CD4-positive, CD25-positive, alpha-beta regulatory T cell (primary cell): Measurements from ENCODE around the gene BASP1. TPM values are rescaled to one million over a fixed set of nuclear protein-coding genes. Genes with fewer than 3 reads are reported as not detected.

Experiments
- ATAC-seq, 2 donors: fragments of 150-1000 bp; cut with Tn5 transposase; one replicate each; pipeline ENCODE4 v1.10.0; 2021; ENCODE audit warnings: low read depth in 2 of 2, moderate number of reproducible peaks in 2 of 2, moderate library complexity in 1 of 2
- DNase-seq, 3 donors: peaks; one replicate each; pipeline versions ENCODE4 v3.0.0 to v3.0.0-alpha.2; 2012 to 2022; ENCODE audit warnings: mixed read lengths in 1 of 3
- H3K27ac ChIP-seq: one replicate; pipeline ENCODE4 v1.7.0; 2013; ENCODE audit warnings: mild to moderate bottlenecking, low read length; ENCODE audit not compliant: insufficient read depth, poor library complexity, severe bottlenecking
- H3K27me3 ChIP-seq: one replicate; pipeline ENCODE4 v1.7.0; 2013; ENCODE audit warnings: low read length; ENCODE audit not compliant: control insufficient read depth, insufficient read depth
- H3K36me3 ChIP-seq: one replicate; pipeline ENCODE4 v1.7.0; 2013; ENCODE audit warnings: mild to moderate bottlenecking, low read length, moderate library complexity; ENCODE audit not compliant: control insufficient read depth, insufficient read depth
- H3K4me1 ChIP-seq: 2 replicates; pipeline ENCODE4 v1.7.0; 2013; ENCODE audit warnings: mild to moderate bottlenecking, low read length; ENCODE audit not compliant: insufficient read depth, control insufficient read depth, poor library complexity, severe bottlenecking
- H3K4me3 ChIP-seq: one replicate; pipeline ENCODE4 v1.7.0; 2013; ENCODE audit warnings: low read depth, mild to moderate bottlenecking, low read length, moderate library complexity
- H3K9me3 ChIP-seq, 2 experiments: 1 replicate in 1 of 2; 2 replicates in 1 of 2; pipeline ENCODE4 v1.7.0; 2013; ENCODE audit warnings: low read length in 2 of 2, mild to moderate bottlenecking in 1 of 2, moderate library complexity in 1 of 2; ENCODE audit not compliant: control insufficient read depth in 2 of 2
- H3K27ac Mint-ChIP-seq, 3 donors: one replicate each; pipeline ENCODE4 v1.8.0; 2020 to 2022; ENCODE audit warnings: mild to moderate bottlenecking in 3 of 3, mixed read lengths in 3 of 3, moderate library complexity in 2 of 3
- H3K27me3 Mint-ChIP-seq: one replicate; pipeline ENCODE4 v1.8.0; 2022; ENCODE audit warnings: mild to moderate bottlenecking, mixed read lengths
- H3K36me3 Mint-ChIP-seq: one replicate; pipeline ENCODE4 v1.8.0; 2020; ENCODE audit warnings: mixed read lengths
- H3K4me1 Mint-ChIP-seq, 4 donors: one replicate each; pipeline ENCODE4 v1.8.0; 2020 to 2022; ENCODE audit warnings: mixed read lengths in 4 of 4, mild to moderate bottlenecking in 1 of 4
- H3K4me3 Mint-ChIP-seq, 4 donors: one replicate each; pipeline ENCODE4 v1.8.0; 2020 to 2022; ENCODE audit warnings: mild to moderate bottlenecking in 4 of 4, mixed read lengths in 4 of 4, moderate library complexity in 3 of 4
- H3K9me3 Mint-ChIP-seq, 7 donors: one replicate each; pipeline ENCODE4 v1.8.0; 2020 to 2022; ENCODE audit warnings: mixed read lengths in 7 of 7, mild to moderate bottlenecking in 3 of 7, moderate library complexity in 2 of 7
- polyA plus RNA-seq, 4 donors: library from polyadenylated mRNA; unstranded; fragments of 300-500 nt; fragmentation: Illumina TruSeq; gene quantifications; one replicate each; pipeline ENCODE4 v1.2.3, GENCODE V29; 2021
- total RNA-seq: library from RNA; stranded (reverse); gene quantifications from one replicate; pipeline ENCODE4 v1.2.3, GENCODE V29; 2022

Gene BASP1
- total and polyA plus RNA-seq, 5 donors from 2014 or later = 0.51 to 2.8 (median 1.6) TPM

GRCh38 chr5:17275289-17276158 is 58.1 kb downstream of the BASP1 start:
- Mint-ChIP-seq H3K27ac (no peak overlapping the region), H3K9me3 (peaks cover 0 to 5% (median 1%) of the 10 kb centered on the region in 7 donors), H3K27me3 (no peaks in the 10 kb centered on the region), H3K4me3 (no peak overlapping the region), H3K4me1 (no peaks in the 10 kb centered on the region), H3K36me3 (no peaks in the 10 kb centered on the region)
- no peak for ATAC-seq
- no peaks in the 10 kb centered on the region for H3K27me3 ChIP-seq
- H3K27ac ChIP-seq = no peak overlapping the region
- H3K4me1 ChIP-seq = no peaks in the 10 kb centered on the region
- no peak for DNase-seq
- H3K36me3 ChIP-seq = no peaks in the 10 kb centered on the region
- H3K9me3 ChIP-seq = no peaks in the 10 kb centered on the region
- H3K4me3 ChIP-seq = no peak overlapping the region

DNA sequence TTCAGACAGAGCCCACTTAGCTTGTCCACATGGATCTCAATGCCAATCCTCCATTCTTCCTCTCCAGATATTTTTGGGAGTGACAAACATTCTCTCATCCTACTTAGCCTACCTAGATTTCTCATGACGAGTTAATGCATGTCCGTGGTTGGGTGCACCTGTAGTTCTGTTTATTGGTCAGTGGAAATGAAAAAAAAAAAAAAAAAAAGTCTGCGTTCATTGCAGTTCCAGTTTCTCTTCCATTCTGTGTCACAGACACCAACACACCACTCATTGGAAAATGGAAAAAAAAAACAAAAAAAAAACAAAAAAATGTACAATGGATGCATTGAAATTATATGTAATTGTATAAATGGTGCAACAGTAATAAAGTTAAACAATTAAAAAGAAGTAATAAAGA is 59.0 kb downstream of the BASP1 start:
- DNase-seq (no peak), ATAC-seq (no peak)
- no peak overlapping the region for H3K4me3 ChIP-seq
- H3K36me3 ChIP-seq = no peaks in the 10 kb centered on the region
- H3K4me3 Mint-ChIP-seq = no peak overlapping the region
- no peak overlapping the region for H3K27ac ChIP-seq
- no peaks in the 10 kb centered on the region for H3K27me3 ChIP-seq
- H3K4me1 Mint-ChIP-seq = no peaks in the 10 kb centered on the region
- peaks cover 0 to 5% (median 1%) of the 10 kb centered on the region in 7 donors for H3K9me3 Mint-ChIP-seq
- H3K9me3 ChIP-seq = no peaks in the 10 kb centered on the region
- no peaks in the 10 kb centered on the region for H3K4me1 ChIP-seq
- no peak overlapping the region for H3K27ac Mint-ChIP-seq
- H3K27me3 Mint-ChIP-seq = no peaks in the 10 kb centered on the region
- no peaks in the 10 kb centered on the region for H3K36me3 Mint-ChIP-seq

- H3K9me3 ChIP-seq = no peaks in the 10 kb centered on the region
- Mint-ChIP-seq H3K9me3 (peaks cover 0 to 5% (median 4%) of the 10 kb centered on the region in 7 donors), H3K4me3 (no peak overlapping the region), H3K27me3 (no peaks in the 10 kb centered on the region), H3K36me3 (no peaks in the 10 kb centered on the region), H3K27ac (no peak overlapping the region), H3K4me1 (peaks cover 0 to 5% (median 1%) of the 10 kb centered on the region in 4 donors)
- no peaks in the 10 kb centered on the region for H3K27me3 ChIP-seq
- no peaks in the 10 kb centered on the region for H3K4me1 ChIP-seq
- H3K4me3 ChIP-seq = no peak overlapping the region
- ATAC-seq = no peak
- no peaks in the 10 kb centered on the region for H3K36me3 ChIP-seq
- no peak for DNase-seq
- H3K27ac ChIP-seq = no peak overlapping the region
These were observed 60.5 kb downstream of the BASP1 start for GRCh38 chr5:17277907-17278306.

DNA sequence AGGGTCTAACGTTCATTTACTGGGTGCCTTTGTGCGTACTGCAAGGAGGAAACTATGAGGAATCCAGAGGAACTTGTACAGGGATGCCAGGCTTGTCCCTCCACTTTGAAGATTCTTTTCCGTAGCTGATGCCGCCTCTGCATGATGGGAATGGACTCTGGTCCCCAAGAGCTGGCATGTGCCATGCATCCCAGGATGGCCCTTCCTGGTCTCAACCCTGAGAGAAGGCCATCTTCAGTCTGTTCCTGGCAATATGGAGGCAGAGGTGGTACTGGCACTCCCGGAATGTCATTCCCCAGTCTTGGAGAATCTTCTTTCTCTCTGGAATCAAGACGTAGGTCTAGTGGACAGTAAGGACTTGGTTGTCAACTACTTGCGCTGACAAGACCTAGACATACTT is 61.5 kb downstream of the BASP1 start:
- ATAC-seq (no peak), DNase-seq (no peak)
- peaks cover 0 to 7% (median 2%) of the 10 kb centered on the region in 4 donors for H3K4me1 Mint-ChIP-seq
- no peak overlapping the region for H3K27ac Mint-ChIP-seq
- no peaks in the 10 kb centered on the region for H3K9me3 ChIP-seq
- peaks cover 0 to 5% (median 4%) of the 10 kb centered on the region in 7 donors for H3K9me3 Mint-ChIP-seq
- no peak overlapping the region for H3K27ac ChIP-seq
- no peaks in the 10 kb centered on the region for H3K4me1 ChIP-seq
- H3K27me3 Mint-ChIP-seq = no peaks in the 10 kb centered on the region
- H3K36me3 ChIP-seq = no peaks in the 10 kb centered on the region
- H3K27me3 ChIP-seq = no peaks in the 10 kb centered on the region
- no peaks in the 10 kb centered on the region for H3K36me3 Mint-ChIP-seq
- no peak overlapping the region for H3K4me3 Mint-ChIP-seq
- H3K4me3 ChIP-seq = no peak overlapping the region

DNA sequence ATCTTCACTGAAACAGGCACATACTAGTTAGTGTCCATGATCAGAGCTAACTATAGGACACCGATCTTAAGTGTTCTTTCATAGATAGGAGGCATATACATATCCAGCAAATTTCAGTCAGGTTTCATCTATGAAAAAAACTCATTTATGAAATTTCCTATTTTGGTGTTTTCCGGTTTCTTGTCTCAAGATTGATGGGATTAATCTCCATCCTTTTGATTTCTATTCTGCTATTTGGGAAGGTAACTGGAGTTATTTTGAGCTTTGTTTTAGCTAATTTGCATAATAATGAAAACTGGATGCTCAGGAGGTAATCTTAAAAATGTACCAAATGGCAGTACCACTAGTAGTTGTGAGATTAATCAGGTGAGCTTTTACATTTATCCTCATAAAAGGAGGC is 62.1 kb downstream of the BASP1 start:
- H3K9me3 ChIP-seq = no peaks in the 10 kb centered on the region
- no peaks in the 10 kb centered on the region for H3K36me3 ChIP-seq
- Mint-ChIP-seq H3K27me3 (no peaks in the 10 kb centered on the region), H3K27ac (no peak overlapping the region), H3K4me1 (peaks cover 0 to 7% (median 2%) of the 10 kb centered on the region in 4 donors), H3K9me3 (peaks cover 0 to 5% (median 4%) of the 10 kb centered on the region in 7 donors), H3K4me3 (no peak overlapping the region), H3K36me3 (no peaks in the 10 kb centered on the region)
- H3K27me3 ChIP-seq = no peaks in the 10 kb centered on the region
- H3K4me1 ChIP-seq = no peaks in the 10 kb centered on the region
- no peak for ATAC-seq
- H3K27ac ChIP-seq = no peak overlapping the region
- DNase-seq = no peak
- no peak overlapping the region for H3K4me3 ChIP-seq

GRCh38 chr5:17282283-17283120 is 65.1 kb downstream of the BASP1 start:
- H3K36me3 Mint-ChIP-seq = no peaks in the 10 kb centered on the region
- Histone ChIP-seq H3K27me3 (no peaks in the 10 kb centered on the region), H3K27ac (no peak overlapping the region), H3K9me3 (no peaks in the 10 kb centered on the region), H3K4me1 (no peaks in the 10 kb centered on the region), H3K4me3 (no peak overlapping the region), H3K36me3 (no peaks in the 10 kb centered on the region)
- peaks cover 0 to 7% (median 2%) of the 10 kb centered on the region in 4 donors for H3K4me1 Mint-ChIP-seq
- ATAC-seq (peak; percentile 52), DNase-seq (peak in 1 of 3 donors; percentile 1)
- no peaks in the 10 kb centered on the region for H3K27me3 Mint-ChIP-seq
- peak overlapping the region in 2 of 4 donors; percentile 13 to 30 for H3K4me3 Mint-ChIP-seq
- peaks cover 0 to 7% (median 2%) of the 10 kb centered on the region in 7 donors for H3K9me3 Mint-ChIP-seq
- peak overlapping the region in 1 of 3 donors; percentile 28 for H3K27ac Mint-ChIP-seq

- ATAC-seq (no peak), DNase-seq (no peak)
- Histone ChIP-seq H3K9me3 (no peaks in the 10 kb centered on the region), H3K4me1 (no peaks in the 10 kb centered on the region), H3K27me3 (no peaks in the 10 kb centered on the region), H3K27ac (no peak overlapping the region), H3K4me3 (no peak overlapping the region), H3K36me3 (no peaks in the 10 kb centered on the region)
- H3K4me1 Mint-ChIP-seq = peaks cover 0 to 7% (median 2%) of the 10 kb centered on the region in 4 donors
- peak overlapping the region in 1 of 4 donors; percentile 8 for H3K4me3 Mint-ChIP-seq
- no peaks in the 10 kb centered on the region for H3K36me3 Mint-ChIP-seq
- H3K27me3 Mint-ChIP-seq = no peaks in the 10 kb centered on the region
- peaks cover 3 to 7% (median 4%) of the 10 kb centered on the region in 7 donors for H3K9me3 Mint-ChIP-seq
- H3K27ac Mint-ChIP-seq = peak overlapping the region in 1 of 3 donors; percentile 28
These were observed 65.6 kb downstream of the BASP1 start for GRCh38 chr5:17283121-17283415.
